Common myeloid progenitor, CD34-positive (primary cell): ENCODE data around the gene VANGL2.

ENCODE experiments used
- CTCF ChIA-PET: fragments of 350-600 bp; sonication (Branson Sonifier 250); formaldehyde crosslinking; loops from one replicate; lab custom pipeline; 2021; ENCODE audit warnings: antibody characterized with exemption; lab: Charles Lee
- POLR2A ChIA-PET: fragments of 350-600 bp; sonication (Branson Sonifier 250); formaldehyde crosslinking; loops from one replicate; lab custom pipeline; 2021; ENCODE audit warnings: antibody characterized with exemption; lab: Charles Lee
- DNase-seq, 3 donors: peaks; one replicate each; pipeline versions ENCODE4 v3.0.0 to v3.0.0-alpha.2; 2013
- H3K27ac ChIP-seq, 2 experiments: 1 replicate in 1 of 2; 2 replicates in 1 of 2; pipeline ENCODE4 v1.7.0; 2013; ENCODE audit warnings: inconsistent platforms in 2 of 2, low read length in 2 of 2, mild to moderate bottlenecking in 2 of 2, low read depth in 1 of 2, moderate library complexity in 1 of 2; ENCODE audit not compliant: severe bottlenecking in 2 of 2, insufficient read depth in 1 of 2, poor library complexity in 1 of 2
- H3K27me3 ChIP-seq, 5 experiments: replicated peaks in 2 of 5; 1 replicate in 3 of 5; 2 replicates in 2 of 5; pipeline versions ENCODE4 v1.6.1 to v1.7.0; 2013; ENCODE audit warnings: low read length in 4 of 5, mild to moderate bottlenecking in 2 of 5, moderate library complexity in 2 of 5, inconsistent platforms in 1 of 5; ENCODE audit not compliant: insufficient read depth in 5 of 5, control insufficient read depth in 4 of 5
- H3K36me3 ChIP-seq, 4 experiments: 1 replicate in 2 of 4; 2 replicates in 2 of 4; pipeline versions ENCODE4 v1.6.1 to v1.7.0; 2013; ENCODE audit warnings: low read length in 3 of 4, control low read depth in 1 of 4, mild to moderate bottlenecking in 1 of 4; ENCODE audit not compliant: control insufficient read depth in 4 of 4, insufficient read depth in 4 of 4
- H3K4me1 ChIP-seq, 4 experiments: 1 replicate in 3 of 4; 2 replicates in 1 of 4; pipeline versions ENCODE4 v1.6.1 to v1.7.1; 2013; ENCODE audit warnings: low read length in 3 of 4, mild to moderate bottlenecking in 3 of 4, control low read depth in 1 of 4, inconsistent platforms in 1 of 4, moderate library complexity in 1 of 4; ENCODE audit not compliant: control insufficient read depth in 4 of 4, insufficient read depth in 4 of 4; ENCODE audit errors: control extremely low read depth in 1 of 4
- H3K4me3 ChIP-seq, 7 experiments: 1 replicate in 4 of 7; 2 replicates in 3 of 7; pipeline versions ENCODE4 v1.5.1 to v1.7.0; 2013; ENCODE audit warnings: mild to moderate bottlenecking in 7 of 7, low read length in 6 of 7, moderate library complexity in 6 of 7, inconsistent platforms in 2 of 7, low read depth in 2 of 7, control low read depth in 1 of 7; ENCODE audit not compliant: insufficient read depth in 4 of 7, control insufficient read depth in 1 of 7; ENCODE audit errors: extremely low read depth in 1 of 7
- H3K9me3 ChIP-seq, 5 experiments: 1 replicate in 4 of 5; 2 replicates in 1 of 5; pipeline versions ENCODE4 v1.6.1 to v1.7.1; 2013; ENCODE audit warnings: low read length in 4 of 5, mild to moderate bottlenecking in 2 of 5, inconsistent platforms in 1 of 5, low read depth in 1 of 5, moderate library complexity in 1 of 5; ENCODE audit not compliant: control insufficient read depth in 4 of 5, insufficient read depth in 2 of 5; ENCODE audit errors: control extremely low read depth in 1 of 5
- WGBS: methylation state at CpG from one replicate; pipeline ENCODE4 v1.1.5; 2013; ENCODE audit not compliant: insufficient coverage; 5-methylcytosine and 5-hydroxymethylcytosine counted together

Gene VANGL2

GRCh38 chr1:160421881-160422280 is 21.5 kb downstream of the VANGL2 start:
- Histone ChIP-seq H3K36me3 (peaks cover 0 to 17% (median 0%) of the 10 kb centered on the region in 4 experiments), H3K4me3 (no peak overlapping the region), H3K4me1 (no peaks in the 10 kb centered on the region), H3K27me3 (no peaks in the 10 kb centered on the region), H3K27ac (no peak overlapping the region), H3K9me3 (no peaks in the 10 kb centered on the region)
- 94% methylated on average over 3 of the region's 5 CpGs for WGBS
- ChIA-PET POLR2A (interaction anchor here (0.6 kb wide), 1 partner anchor 21 kb away, joined by 3 read pairs; the partner anchor contains the start of gene VANGL2), CTCF (interaction anchor here (1.4 to 2.2 kb wide), 2 partner anchors 69 to 186 kb away, joined by 5 to 11 read pairs; no protein-coding TSS in a partner anchor)
- DNase-seq, result no peak

- CTCF ChIA-PET, result interaction anchor here (1.0 to 1.9 kb wide), 2 partner anchors 132 to 182 kb away, joined by 3 to 7 read pairs; no protein-coding TSS in a partner anchor
- DNase-seq, result no peak
- 100% methylated on average over 7 of the region's 7 CpGs for WGBS
- Histone ChIP-seq H3K27me3 (no peaks in the 10 kb centered on the region), H3K4me3 (no peak overlapping the region), H3K9me3 (no peaks in the 10 kb centered on the region), H3K4me1 (peaks cover 0 to 6% (median 5%) of the 10 kb centered on the region in 4 experiments), H3K27ac (no peak overlapping the region), H3K36me3 (peaks cover 0 to 17% (median 0%) of the 10 kb centered on the region in 4 experiments)
- POLR2A ChIA-PET, result no interaction called here
Measured at GRCh38 chr1:160423966-160424365, 23.6 kb downstream of the VANGL2 start.

GRCh38 chr1:160425847-160426246 is 25.5 kb downstream of the VANGL2 start:
- CTCF ChIA-PET, result interaction anchor here (0.9 to 1.2 kb wide), 2 partner anchors 184 to 248 kb away, joined by 3 read pairs; no protein-coding TSS in a partner anchor
- DNase-seq, result no peak

GRCh38 chr1:160427625-160428024 is 27.3 kb downstream of the VANGL2 start:
- Histone ChIP-seq H3K27me3 (no peaks in the 10 kb centered on the region), H3K36me3 (peaks cover 0 to 13% (median 0%) of the 10 kb centered on the region in 4 experiments), H3K9me3 (no peaks in the 10 kb centered on the region), H3K27ac (no peak overlapping the region), H3K4me3 (no peak overlapping the region), H3K4me1 (peaks cover 0 to 27% (median 17%) of the 10 kb centered on the region in 4 experiments)
- CTCF ChIA-PET, result interaction anchor here (0.9 to 6.1 kb wide), 3 partner anchors 14 to 181 kb away, joined by 3 to 120 read pairs (median 3); no protein-coding TSS in a partner anchor
- DNase-seq, result no peak
- WGBS, result 100% methylated on average over 7 of the region's 7 CpGs
- POLR2A ChIA-PET, result no interaction called here

More at GRCh38 chr1:160425847-160426246, 25.5 kb downstream of the VANGL2 start:
- 96% methylated on average over 3 of the region's 5 CpGs for WGBS
- Histone ChIP-seq H3K4me3 (no peak overlapping the region), H3K9me3 (no peaks in the 10 kb centered on the region), H3K27ac (no peak overlapping the region), H3K36me3 (peaks cover 0 to 15% (median 0%) of the 10 kb centered on the region in 4 experiments), H3K4me1 (peaks cover 0 to 16% (median 13%) of the 10 kb centered on the region in 4 experiments), H3K27me3 (no peaks in the 10 kb centered on the region)
- POLR2A ChIA-PET, result no interaction called here

GRCh38 chr1:160428053-160428452 is 27.7 kb downstream of the VANGL2 start:
- 100% methylated on average over 7 of the region's 8 CpGs for WGBS
- Histone ChIP-seq H3K4me3 (no peak overlapping the region), H3K9me3 (no peaks in the 10 kb centered on the region), H3K27ac (no peak overlapping the region), H3K27me3 (no peaks in the 10 kb centered on the region), H3K4me1 (peaks cover 0 to 31% (median 18%) of the 10 kb centered on the region in 4 experiments), H3K36me3 (peaks cover 0 to 13% (median 0%) of the 10 kb centered on the region in 4 experiments)
- DNase-seq, result no peak
- CTCF ChIA-PET, result interaction anchor here (0.7 to 6.1 kb wide), 16 partner anchors 8 to 212 kb away, joined by 3 to 120 read pairs (median 3); no protein-coding TSS in a partner anchor
- POLR2A ChIA-PET, result interaction anchor here (0.6 kb wide), 1 partner anchor 85 kb away, joined by 6 read pairs; the partner anchor contains the start of gene NCSTN

- Histone ChIP-seq H3K36me3 (peaks cover 0 to 13% (median 0%) of the 10 kb centered on the region in 4 experiments), H3K27ac (no peak overlapping the region), H3K4me1 (peaks cover 0 to 32% (median 18%) of the 10 kb centered on the region in 4 experiments), H3K4me3 (no peak overlapping the region), H3K9me3 (no peaks in the 10 kb centered on the region), H3K27me3 (no peaks in the 10 kb centered on the region)
- 88% methylated on average over 1 of the region's 1 CpG for WGBS
- ChIA-PET POLR2A (no interaction called here), CTCF (interaction anchor here (0.7 to 6.1 kb wide), 21 partner anchors 8 to 211 kb away, joined by 3 to 120 read pairs (median 3); no protein-coding TSS in a partner anchor)
- peak in 2 of 3 donors; percentile 33 to 34 for DNase-seq
Measured at GRCh38 chr1:160428655-160429054, 28.3 kb downstream of the VANGL2 start.

- Histone ChIP-seq H3K4me1 (peaks cover 0 to 32% (median 18%) of the 10 kb centered on the region in 4 experiments), H3K36me3 (peaks cover 0 to 12% (median 0%) of the 10 kb centered on the region in 4 experiments), H3K9me3 (no peaks in the 10 kb centered on the region), H3K27ac (no peak overlapping the region), H3K4me3 (no peak overlapping the region), H3K27me3 (no peaks in the 10 kb centered on the region)
- WGBS, result 33% methylated on average over 1 of the region's 2 CpGs
- ChIA-PET POLR2A (no interaction called here), CTCF (interaction anchor here (0.7 to 6.1 kb wide), 14 partner anchors 9 to 247 kb away, joined by 3 to 120 read pairs (median 3); no protein-coding TSS in a partner anchor)
- no peak for DNase-seq
Measured at GRCh38 chr1:160429125-160429561, 28.8 kb downstream of the VANGL2 start.
